Tibial artery (tissue), 4 donors: Measurements from ENCODE around the gene ASPSCR1.

Experiments
- DNase-seq, 2 donors: peaks; one replicate each; pipeline ENCODE4 v3.0.0-alpha.2; 2019
- H3K27ac ChIP-seq, 2 donors: fragments of 200-600 bp; sonication (generic) in 1 of 2; 1 replicate in 1 of 2; 2 replicates in 1 of 2; pipeline ENCODE4 v1.5.1; 2018 to 2019; ENCODE audit warnings: mild to moderate bottlenecking in 1 of 2
- H3K27me3 ChIP-seq, 2 donors: fragments of 200-600 bp; sonication (generic) in 1 of 2; one replicate each; pipeline versions ENCODE4 v1.5.1 to v1.6.0; 2016 to 2019
- H3K36me3 ChIP-seq, 3 donors: fragments of 200-600 bp; sonication (generic) in 2 of 3; one replicate each; pipeline ENCODE4 v1.5.1; 2016 to 2019; ENCODE audit warnings: mild to moderate bottlenecking in 2 of 3
- H3K4me1 ChIP-seq, 4 donors: fragments of 200-600 bp; sonication (generic) in 2 of 4; 1 replicate in 3 of 4; 2 replicates in 1 of 4; pipeline ENCODE4 v1.5.1; 2016 to 2019
- H3K4me3 ChIP-seq, 2 donors: fragments of 200-600 bp; sonication (generic) in 1 of 2; 1 replicate in 1 of 2; 2 replicates in 1 of 2; pipeline ENCODE4 v1.5.1; 2018 to 2019; ENCODE audit warnings: mild to moderate bottlenecking in 2 of 2
- H3K9me3 ChIP-seq, 3 donors: fragments of 200-600 bp; sonication (generic) in 1 of 3; one replicate each; pipeline ENCODE4 v1.5.1; 2016 to 2019
- CTCF ChIP-seq, 2 experiments: fragments of 200-600 bp in 1 of 2; fragments of 450-650 bp in 1 of 2; IDR thresholded peaks; one replicate each; pipeline ENCODE4 v1.5.1; 2017 to 2019; ENCODE audit warnings: antibody characterized with exemption in 2 of 2, mild to moderate bottlenecking in 1 of 2, moderate library complexity in 1 of 2
- intact Hi-C: fragments of 100-400 bp; cut with DNase I; formaldehyde crosslinking; loops from one replicate; pipeline ENCODE4 v1.15.0; 2023; ENCODE audit warnings: low total_unique reads

ASPSCR1 gene

GRCh38 chr17:81998691-81999438 lies 21.4 kb downstream of the ASPSCR1 start:
- no peak overlapping the region for H3K4me3 ChIP-seq
- intact Hi-C loops, result no loop called here
- no peak for TF ChIP-seq CTCF (IDR thresholded peaks at IDR 0.05)
- DNase-seq, result no peak
- no peaks in the 10 kb centered on the region for H3K27me3 ChIP-seq
- H3K27ac ChIP-seq, result no peak overlapping the region
- no peaks in the 10 kb centered on the region for H3K9me3 ChIP-seq
- peaks cover 6 to 16% (median 11%) of the 10 kb centered on the region in 4 donors for H3K4me1 ChIP-seq
- H3K36me3 ChIP-seq, result peaks cover 0 to 30% (median 7%) of the 10 kb centered on the region in 3 donors

GRCh38 chr17:81999587-81999975 lies 22.2 kb downstream of the ASPSCR1 start:
- Histone ChIP-seq H3K27me3 (no peaks in the 10 kb centered on the region), H3K4me3 (no peak overlapping the region), H3K27ac (no peak overlapping the region), H3K9me3 (no peaks in the 10 kb centered on the region), H3K4me1 (peaks cover 6 to 23% (median 18%) of the 10 kb centered on the region in 4 donors), H3K36me3 (peaks cover 0 to 29% (median 7%) of the 10 kb centered on the region in 3 donors)
- intact Hi-C loops, result no loop called here
- TF ChIP-seq CTCF (IDR thresholded peaks at IDR 0.05), result no peak
- DNase-seq, result no peak

- Histone ChIP-seq H3K4me1 (peaks cover 6 to 29% (median 23%) of the 10 kb centered on the region in 4 donors), H3K36me3 (peaks cover 0 to 23% (median 7%) of the 10 kb centered on the region in 3 donors), H3K27me3 (no peaks in the 10 kb centered on the region), H3K4me3 (no peak overlapping the region), H3K9me3 (no peaks in the 10 kb centered on the region), H3K27ac (no peak overlapping the region)
- no peak for TF ChIP-seq CTCF (IDR thresholded peaks at IDR 0.05)
- DNase-seq, result no peak
- intact Hi-C loops, result no loop called here
These were observed 22.8 kb downstream of the ASPSCR1 start for GRCh38 chr17:81999976-82000802.

- intact Hi-C loops, result no loop called here
- Histone ChIP-seq H3K27me3 (no peaks in the 10 kb centered on the region), H3K9me3 (no peaks in the 10 kb centered on the region), H3K36me3 (peaks cover 0 to 15% (median 7%) of the 10 kb centered on the region in 3 donors), H3K27ac (no peak overlapping the region), H3K4me3 (no peak overlapping the region), H3K4me1 (peaks cover 6 to 37% (median 29%) of the 10 kb centered on the region in 4 donors)
- no peak for TF ChIP-seq CTCF (IDR thresholded peaks at IDR 0.05)
- DNase-seq, result no peak
These were observed 23.6 kb downstream of the ASPSCR1 start for GRCh38 chr17:82000803-82001570.

- H3K4me1 ChIP-seq, result peaks cover 6 to 44% (median 35%) of the 10 kb centered on the region in 4 donors
These were observed 24.2 kb downstream of the ASPSCR1 start for GRCh38 chr17:82001571-82002056.

More at GRCh38 chr17:82001571-82002056, 24.2 kb downstream of the ASPSCR1 start:
- no peak overlapping the region for H3K4me3 ChIP-seq
- DNase-seq, result no peak
- H3K27ac ChIP-seq, result no peak overlapping the region
- H3K36me3 ChIP-seq, result peaks cover 0 to 9% (median 1%) of the 10 kb centered on the region in 3 donors
- H3K27me3 ChIP-seq, result no peaks in the 10 kb centered on the region
- no peaks in the 10 kb centered on the region for H3K9me3 ChIP-seq
- TF ChIP-seq CTCF (IDR thresholded peaks at IDR 0.05), result no peak
- intact Hi-C loops, result no loop called here
